ENCODE results near the gene TTR. TPM values are rescaled to one million over a fixed set of nuclear protein-coding genes. Genes with fewer than 3 reads are reported as not detected.

Gene TTR
- total RNA-seq, 1 experiment from 2014 or later, result 139 TPM

GRCh38 chr18:31549416-31549815, 42.3 kb upstream of the TTR start:
- H3K27ac Mint-ChIP-seq (ENCODE audit: unreplicated experiment), result no peak overlapping the region
- H3K36me3 Mint-ChIP-seq (ENCODE audit: insufficient read depth, unreplicated experiment), result peaks cover 15% of the 10 kb centered on the region
- ChIA-PET POLR2A (no interaction called here), CTCF (no interaction called here)
- Histone ChIP-seq H3K4me1 (no peaks in the 10 kb centered on the region), H3K4me3 (ENCODE audit: low read depth, low read length) (no peak overlapping the region), H3K36me3 (ENCODE audit: control insufficient read depth, insufficient read depth, low read length) (no peaks in the 10 kb centered on the region), H3K27me3 (replicated peaks; ENCODE audit: control insufficient read depth, insufficient read depth, low read length) (no peaks in the 10 kb centered on the region), H3K9me3 (no peaks in the 10 kb centered on the region)
- TF ChIP-seq, protein P1, sequence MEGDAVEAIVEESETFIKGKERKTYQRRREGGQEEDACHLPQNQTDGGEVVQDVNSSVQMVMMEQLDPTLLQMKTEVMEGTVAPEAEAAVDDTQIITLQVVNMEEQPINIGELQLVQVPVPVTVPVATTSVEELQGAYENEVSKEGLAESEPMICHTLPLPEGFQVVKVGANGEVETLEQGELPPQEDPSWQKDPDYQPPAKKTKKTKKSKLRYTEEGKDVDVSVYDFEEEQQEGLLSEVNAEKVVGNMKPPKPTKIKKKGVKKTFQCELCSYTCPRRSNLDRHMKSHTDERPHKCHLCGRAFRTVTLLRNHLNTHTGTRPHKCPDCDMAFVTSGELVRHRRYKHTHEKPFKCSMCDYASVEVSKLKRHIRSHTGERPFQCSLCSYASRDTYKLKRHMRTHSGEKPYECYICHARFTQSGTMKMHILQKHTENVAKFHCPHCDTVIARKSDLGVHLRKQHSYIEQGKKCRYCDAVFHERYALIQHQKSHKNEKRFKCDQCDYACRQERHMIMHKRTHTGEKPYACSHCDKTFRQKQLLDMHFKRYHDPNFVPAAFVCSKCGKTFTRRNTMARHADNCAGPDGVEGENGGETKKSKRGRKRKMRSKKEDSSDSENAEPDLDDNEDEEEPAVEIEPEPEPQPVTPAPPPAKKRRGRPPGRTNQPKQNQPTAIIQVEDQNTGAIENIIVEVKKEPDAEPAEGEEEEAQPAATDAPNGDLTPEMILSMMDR (IDR thresholded peaks at IDR 0.05; ENCODE audit: insufficient read depth in 1 of 2, low read depth in 1 of 2, low read length in 1 of 2, severe bottlenecking in 1 of 2, unreplicated experiment in 1 of 2), result no peak
- DNase-seq, result no peak
- H3K4me1 Mint-ChIP-seq (ENCODE audit: low read depth, unreplicated experiment), result peaks cover 8% of the 10 kb centered on the region
- no peak overlapping the region for H3K4me3 Mint-ChIP-seq (ENCODE audit: unreplicated experiment)
- no peaks in the 10 kb centered on the region for H3K9me3 Mint-ChIP-seq (ENCODE audit: unreplicated experiment)
- no peaks in the 10 kb centered on the region for H3K27me3 Mint-ChIP-seq (ENCODE audit: insufficient read depth, unreplicated experiment)
- no TSS peak for BruUV-seq (replicated peaks)
- intact Hi-C loops (cut with micrococcal nuclease; ENCODE audit: unreplicated experiment), result no loop called here

DNA sequence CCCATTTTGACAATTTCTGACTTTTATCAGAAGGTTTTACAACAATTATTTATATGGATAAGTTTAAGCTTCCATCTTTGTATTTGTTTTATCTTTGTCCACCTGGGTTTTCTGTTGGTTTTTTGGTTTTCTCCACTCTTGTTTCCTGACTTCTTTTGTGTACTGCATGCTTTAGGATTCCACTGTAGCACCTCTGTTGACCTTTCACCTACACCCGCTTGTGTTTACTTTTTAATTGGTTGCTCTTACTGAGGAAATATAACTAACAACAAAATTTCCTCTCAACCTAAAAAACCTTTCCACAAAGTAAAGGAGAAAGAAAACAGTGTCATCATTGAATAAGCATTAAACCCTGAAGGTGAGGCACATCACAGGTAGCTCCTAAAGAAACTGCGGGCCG, 39.8 kb upstream of the TTR start:
- CTCF ChIA-PET, result interaction anchor here (0.7 kb wide), 1 partner anchor 116 kb away, joined by 3 read pairs; no protein-coding TSS in a partner anchor
- Mint-ChIP-seq H3K27ac (ENCODE audit: unreplicated experiment) (no peak overlapping the region), H3K27me3 (ENCODE audit: insufficient read depth, unreplicated experiment) (no peaks in the 10 kb centered on the region), H3K4me1 (ENCODE audit: low read depth, unreplicated experiment) (peaks cover 12% of the 10 kb centered on the region), H3K4me3 (ENCODE audit: unreplicated experiment) (no peak overlapping the region), H3K36me3 (ENCODE audit: insufficient read depth, unreplicated experiment) (peaks cover 6% of the 10 kb centered on the region), H3K9me3 (ENCODE audit: unreplicated experiment) (no peaks in the 10 kb centered on the region)
- H3K27me3 ChIP-seq (replicated peaks; ENCODE audit: control insufficient read depth, insufficient read depth, low read length), result no peaks in the 10 kb centered on the region
- POLR2A ChIA-PET, result no interaction called here
- H3K4me3 ChIP-seq (ENCODE audit: low read depth, low read length), result no peak overlapping the region
- H3K36me3 ChIP-seq (ENCODE audit: control insufficient read depth, insufficient read depth, low read length), result no peaks in the 10 kb centered on the region
- intact Hi-C loops (cut with micrococcal nuclease; ENCODE audit: unreplicated experiment), result loop anchor here (10.0 kb wide), 2 partner anchors 423 to 577 kb away; no protein-coding TSS in a partner anchor
- TF ChIP-seq, protein P1 (IDR thresholded peaks at IDR 0.05; ENCODE audit: insufficient read depth in 1 of 2, low read depth in 1 of 2, low read length in 1 of 2, severe bottlenecking in 1 of 2, unreplicated experiment in 1 of 2), result no peak
- no TSS peak for BruUV-seq (replicated peaks)
- no peak for DNase-seq
- H3K9me3 ChIP-seq, result no peaks in the 10 kb centered on the region
- H3K4me1 ChIP-seq, result peaks cover 9% of the 10 kb centered on the region; the same call in 1 of the 2 replicates

DNA sequence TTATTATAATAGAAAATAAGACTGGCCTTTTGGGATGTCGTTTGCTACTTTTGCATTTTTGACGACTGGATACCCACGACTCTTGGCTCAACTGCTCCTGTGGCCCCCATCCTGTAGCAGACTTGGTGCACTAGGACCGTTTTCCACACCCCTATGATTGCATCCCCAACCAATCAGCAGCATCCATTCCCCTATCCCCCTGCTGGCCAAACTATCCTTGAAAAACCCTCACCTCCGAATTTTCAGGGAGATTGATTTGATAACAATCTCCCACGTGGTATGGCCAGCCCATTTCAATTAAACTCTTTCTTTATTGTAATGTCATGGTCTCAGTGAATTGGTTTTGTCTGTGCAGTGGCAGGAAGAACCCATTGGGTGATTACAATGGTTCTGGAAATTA, 37.9 kb upstream of the TTR start:
- H3K36me3 Mint-ChIP-seq (ENCODE audit: insufficient read depth, unreplicated experiment), result peaks cover 4% of the 10 kb centered on the region
- H3K9me3 Mint-ChIP-seq (ENCODE audit: unreplicated experiment), result no peaks in the 10 kb centered on the region
- H3K4me1 Mint-ChIP-seq (ENCODE audit: low read depth, unreplicated experiment), result peaks cover 12% of the 10 kb centered on the region
- ChIA-PET CTCF (no interaction called here), POLR2A (no interaction called here)
- TF ChIP-seq, protein P1 (IDR thresholded peaks at IDR 0.05; ENCODE audit: insufficient read depth in 1 of 2, low read depth in 1 of 2, low read length in 1 of 2, severe bottlenecking in 1 of 2, unreplicated experiment in 1 of 2), result no peak
- H3K27ac Mint-ChIP-seq (ENCODE audit: unreplicated experiment), result no peak overlapping the region
- no peak overlapping the region for H3K4me3 Mint-ChIP-seq (ENCODE audit: unreplicated experiment)
- Histone ChIP-seq H3K27me3 (replicated peaks; ENCODE audit: control insufficient read depth, insufficient read depth, low read length) (no peaks in the 10 kb centered on the region), H3K4me1 (peaks cover 9% of the 10 kb centered on the region; the same call in 1 of the 2 replicates), H3K36me3 (ENCODE audit: control insufficient read depth, insufficient read depth, low read length) (no peaks in the 10 kb centered on the region), H3K9me3 (no peaks in the 10 kb centered on the region), H3K4me3 (ENCODE audit: low read depth, low read length) (no peak overlapping the region)
- intact Hi-C loops (cut with micrococcal nuclease; ENCODE audit: unreplicated experiment), result loop anchor here (10.0 kb wide), 2 partner anchors 421 to 579 kb away; no protein-coding TSS in a partner anchor
- H3K27me3 Mint-ChIP-seq (ENCODE audit: insufficient read depth, unreplicated experiment), result no peaks in the 10 kb centered on the region
- DNase-seq, result no peak
- BruUV-seq (replicated peaks), result no TSS peak

Data from Caco-2 (cell line).